ENCODE measurements around the gene ABCG4.

The ABCG4 gene

GRCh38 chr11:119108857-119109221 is 40.0 kb upstream of the ABCG4 start:
- Histone ChIP-seq H3K79me1 (ENCODE audit: low read depth, low read length) (no peaks in the 10 kb centered on the region), H2BK15ac (ENCODE audit: low read length) (no peak overlapping the region), H3K18ac (ENCODE audit: low read length) (no peak overlapping the region), H3K27me3 (ENCODE audit: control insufficient read depth in 3 of 3, insufficient read depth in 3 of 3, low read depth in 1 of 3, low read length in 3 of 3) (peaks cover 0 to 5% (median 0%) of the 10 kb centered on the region in 3 experiments), H3K4me1 (ENCODE audit: control insufficient read depth in 2 of 2, insufficient read depth in 1 of 2, low read depth in 1 of 2, low read length in 2 of 2) (peaks cover 12 to 18% of the 10 kb centered on the region in 2 donors), H3K9ac (ENCODE audit: low read depth, low read length, poor library complexity) (no peak overlapping the region), H2BK120ac (ENCODE audit: low read depth, low read length) (no peak overlapping the region), H3K27ac (replicated peaks; ENCODE audit: low read length) (no peak overlapping the region), H2BK5ac (ENCODE audit: low read length) (no peak overlapping the region), H3K14ac (ENCODE audit: low read length) (no peak overlapping the region), H3K23ac (ENCODE audit: low read depth, low read length, poor library complexity) (no peak overlapping the region), H3K4ac (ENCODE audit: low read length) (no peak overlapping the region), H4K91ac (ENCODE audit: low read depth, low read length, poor library complexity) (no peak overlapping the region), H3K4me2 (ENCODE audit: insufficient read depth, low read length, poor library complexity, severe bottlenecking) (no peak overlapping the region), H3K4me3 (ENCODE audit: low read length in 2 of 2) (peak overlapping the region in 1 of 2 donors; percentile 59), H2BK12ac (ENCODE audit: low read length) (no peak overlapping the region), H3K9me3 (replicated peaks in 1 of 2; ENCODE audit: control insufficient read depth in 2 of 2, insufficient read depth in 1 of 2, low read depth in 1 of 2, low read length in 2 of 2) (no peaks in the 10 kb centered on the region), H4K8ac (ENCODE audit: low read depth, low read length) (no peak overlapping the region), H2AK5ac (ENCODE audit: low read depth, low read length) (no peak overlapping the region), H3K36me3 (replicated peaks in 1 of 2; ENCODE audit: control insufficient read depth in 2 of 2, insufficient read depth in 2 of 2, low read length in 2 of 2) (peaks cover 5 to 31% of the 10 kb centered on the region in 2 donors), H2AFZ (ENCODE audit: low read length) (no peak overlapping the region)
- no peak for DNase-seq (ENCODE audit: low spot score)
- WGBS, 2 donors (ENCODE audit: extremely low coverage in 2 of 2, insufficient read length in 2 of 2, insufficient replicate concordance in 1 of 2) = no CpG with 5 or more reads among the region's 2 CpGs

DNA sequence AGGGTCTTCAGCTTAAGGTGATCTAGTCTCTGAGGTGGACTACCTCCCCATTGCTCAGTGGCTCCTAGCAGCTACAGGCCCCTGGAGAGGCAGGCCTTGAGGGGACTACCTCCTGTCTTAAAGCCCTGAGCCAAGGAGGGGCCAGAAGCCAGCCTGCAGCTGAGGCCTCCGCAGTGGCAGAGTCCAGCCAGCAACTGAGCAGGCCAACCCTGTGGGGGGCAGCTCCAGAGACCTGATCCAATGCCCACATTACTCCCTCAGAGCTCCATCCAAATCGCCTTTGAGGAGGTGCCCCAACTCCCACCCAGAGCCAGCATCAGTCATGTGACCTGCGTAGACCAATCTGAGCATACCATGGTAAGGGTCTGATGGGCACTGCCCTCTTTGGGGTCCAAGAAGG is 39.0 kb upstream of the ABCG4 start:
- no peak overlapping the region for H4K91ac ChIP-seq (ENCODE audit: low read depth, low read length, poor library complexity)
- peaks cover 6 to 37% of the 10 kb centered on the region in 2 donors for H3K36me3 ChIP-seq (replicated peaks in 1 of 2; ENCODE audit: control insufficient read depth in 2 of 2, insufficient read depth in 2 of 2, low read length in 2 of 2)
- H3K79me1 ChIP-seq (ENCODE audit: low read depth, low read length) = no peaks in the 10 kb centered on the region
- peaks cover 0 to 5% (median 0%) of the 10 kb centered on the region in 3 experiments for H3K27me3 ChIP-seq (ENCODE audit: control insufficient read depth in 3 of 3, insufficient read depth in 3 of 3, low read depth in 1 of 3, low read length in 3 of 3)
- H3K9ac ChIP-seq (ENCODE audit: low read depth, low read length, poor library complexity) = no peak overlapping the region
- no peak overlapping the region for H2BK15ac ChIP-seq (ENCODE audit: low read length)
- no peak overlapping the region for H3K27ac ChIP-seq (replicated peaks; ENCODE audit: low read length)
- H3K9me3 ChIP-seq (replicated peaks in 1 of 2; ENCODE audit: control insufficient read depth in 2 of 2, insufficient read depth in 1 of 2, low read depth in 1 of 2, low read length in 2 of 2) = no peaks in the 10 kb centered on the region
- H3K14ac ChIP-seq (ENCODE audit: low read length) = no peak overlapping the region
- no peak overlapping the region for H2BK12ac ChIP-seq (ENCODE audit: low read length)
- no peak overlapping the region for H4K8ac ChIP-seq (ENCODE audit: low read depth, low read length)
- no CpG with 5 or more reads among the region's 3 CpGs for WGBS, 2 donors (ENCODE audit: extremely low coverage in 2 of 2, insufficient read length in 2 of 2, insufficient replicate concordance in 1 of 2)
- no peak overlapping the region for H2BK120ac ChIP-seq (ENCODE audit: low read depth, low read length)
- H2AK5ac ChIP-seq (ENCODE audit: low read depth, low read length) = peak overlapping the region; percentile 30
- H2BK5ac ChIP-seq (ENCODE audit: low read length) = no peak overlapping the region
- H3K23ac ChIP-seq (ENCODE audit: low read depth, low read length, poor library complexity) = no peak overlapping the region
- H2AFZ ChIP-seq (ENCODE audit: low read length) = no peak overlapping the region
- H3K4me1 ChIP-seq (ENCODE audit: control insufficient read depth in 2 of 2, insufficient read depth in 1 of 2, low read depth in 1 of 2, low read length in 2 of 2) = peaks cover 12 to 18% of the 10 kb centered on the region in 2 donors
- no peak for DNase-seq (ENCODE audit: low spot score)
- no peak overlapping the region for H3K18ac ChIP-seq (ENCODE audit: low read length)
- H3K4ac ChIP-seq (ENCODE audit: low read length) = no peak overlapping the region
- H3K4me2 ChIP-seq (ENCODE audit: insufficient read depth, low read length, poor library complexity, severe bottlenecking) = no peak overlapping the region
- H3K4me3 ChIP-seq (ENCODE audit: low read length in 2 of 2) = no peak overlapping the region

- Histone ChIP-seq H3K18ac (ENCODE audit: low read length) (no peak overlapping the region), H2BK12ac (ENCODE audit: low read length) (no peak overlapping the region), H3K4ac (ENCODE audit: low read length) (no peak overlapping the region), H4K91ac (ENCODE audit: low read depth, low read length, poor library complexity) (no peak overlapping the region), H2BK15ac (ENCODE audit: low read length) (no peak overlapping the region), H2BK5ac (ENCODE audit: low read length) (no peak overlapping the region), H3K14ac (ENCODE audit: low read length) (no peak overlapping the region), H3K36me3 (replicated peaks in 1 of 2; ENCODE audit: control insufficient read depth in 2 of 2, insufficient read depth in 2 of 2, low read length in 2 of 2) (peaks cover 6 to 37% of the 10 kb centered on the region in 2 donors), H3K4me3 (ENCODE audit: low read length in 2 of 2) (no peak overlapping the region), H2AK5ac (ENCODE audit: low read depth, low read length) (no peak overlapping the region), H3K27me3 (ENCODE audit: control insufficient read depth in 3 of 3, insufficient read depth in 3 of 3, low read depth in 1 of 3, low read length in 3 of 3) (peaks cover 0 to 5% (median 0%) of the 10 kb centered on the region in 3 experiments), H2BK120ac (ENCODE audit: low read depth, low read length) (no peak overlapping the region), H4K8ac (ENCODE audit: low read depth, low read length) (no peak overlapping the region), H3K23ac (ENCODE audit: low read depth, low read length, poor library complexity) (no peak overlapping the region), H3K9ac (ENCODE audit: low read depth, low read length, poor library complexity) (no peak overlapping the region), H3K79me1 (ENCODE audit: low read depth, low read length) (no peaks in the 10 kb centered on the region), H3K4me1 (ENCODE audit: control insufficient read depth in 2 of 2, insufficient read depth in 1 of 2, low read depth in 1 of 2, low read length in 2 of 2) (peaks cover 12 to 18% of the 10 kb centered on the region in 2 donors), H2AFZ (ENCODE audit: low read length) (no peak overlapping the region), H3K27ac (replicated peaks; ENCODE audit: low read length) (no peak overlapping the region), H3K4me2 (ENCODE audit: insufficient read depth, low read length, poor library complexity, severe bottlenecking) (no peak overlapping the region), H3K9me3 (replicated peaks in 1 of 2; ENCODE audit: control insufficient read depth in 2 of 2, insufficient read depth in 1 of 2, low read depth in 1 of 2, low read length in 2 of 2) (no peaks in the 10 kb centered on the region)
- no CpG with 5 or more reads among the region's 10 CpGs for WGBS, 2 donors (ENCODE audit: extremely low coverage in 2 of 2, insufficient read length in 2 of 2, insufficient replicate concordance in 1 of 2)
- DNase-seq (ENCODE audit: low spot score) = no peak
These were observed 38.4 kb upstream of the ABCG4 start for GRCh38 chr11:119110439-119110838.

- peaks cover 0 to 5% (median 0%) of the 10 kb centered on the region in 3 experiments for H3K27me3 ChIP-seq (ENCODE audit: control insufficient read depth in 3 of 3, insufficient read depth in 3 of 3, low read depth in 1 of 3, low read length in 3 of 3)
- no CpG with 5 or more reads among the region's 11 CpGs for WGBS, 2 donors (ENCODE audit: extremely low coverage in 2 of 2, insufficient read length in 2 of 2, insufficient replicate concordance in 1 of 2)
- H4K8ac ChIP-seq (ENCODE audit: low read depth, low read length) = no peak overlapping the region
- H4K91ac ChIP-seq (ENCODE audit: low read depth, low read length, poor library complexity) = no peak overlapping the region
- no peak overlapping the region for H2BK15ac ChIP-seq (ENCODE audit: low read length)
- no peak overlapping the region for H2BK120ac ChIP-seq (ENCODE audit: low read depth, low read length)
- no peak overlapping the region for H2BK12ac ChIP-seq (ENCODE audit: low read length)
- H3K23ac ChIP-seq (ENCODE audit: low read depth, low read length, poor library complexity) = no peak overlapping the region
- no peak overlapping the region for H3K18ac ChIP-seq (ENCODE audit: low read length)
- H3K36me3 ChIP-seq (replicated peaks in 1 of 2; ENCODE audit: control insufficient read depth in 2 of 2, insufficient read depth in 2 of 2, low read length in 2 of 2) = peaks cover 6 to 37% of the 10 kb centered on the region in 2 donors
- H3K9ac ChIP-seq (ENCODE audit: low read depth, low read length, poor library complexity) = no peak overlapping the region
- peaks cover 10 to 12% of the 10 kb centered on the region in 2 donors for H3K4me1 ChIP-seq (ENCODE audit: control insufficient read depth in 2 of 2, insufficient read depth in 1 of 2, low read depth in 1 of 2, low read length in 2 of 2)
- no peak overlapping the region for H2AFZ ChIP-seq (ENCODE audit: low read length)
- no peaks in the 10 kb centered on the region for H3K79me1 ChIP-seq (ENCODE audit: low read depth, low read length)
- no peak overlapping the region for H3K4ac ChIP-seq (ENCODE audit: low read length)
- no peak overlapping the region for H3K4me3 ChIP-seq (ENCODE audit: low read length in 2 of 2)
- no peaks in the 10 kb centered on the region for H3K9me3 ChIP-seq (replicated peaks in 1 of 2; ENCODE audit: control insufficient read depth in 2 of 2, insufficient read depth in 1 of 2, low read depth in 1 of 2, low read length in 2 of 2)
- H3K4me2 ChIP-seq (ENCODE audit: insufficient read depth, low read length, poor library complexity, severe bottlenecking) = no peak overlapping the region
- H3K27ac ChIP-seq (replicated peaks; ENCODE audit: low read length) = no peak overlapping the region
- peak overlapping the region; percentile 31 for H2BK5ac ChIP-seq (ENCODE audit: low read length)
- no peak overlapping the region for H3K14ac ChIP-seq (ENCODE audit: low read length)
- no peak overlapping the region for H2AK5ac ChIP-seq (ENCODE audit: low read depth, low read length)
- no peak for DNase-seq (ENCODE audit: low spot score)
These were observed 37.4 kb upstream of the ABCG4 start for GRCh38 chr11:119111361-119111925.
